WTC11 (cell line): ENCODE measurements around the gene SHISA6. TPM values are rescaled to one million over a fixed set of nuclear protein-coding genes. Genes with fewer than 3 reads are reported as not detected.

ENCODE experiments used
- ATAC-seq: fragments of 200-7000 bp; cut with Tn5 transposase; 2 replicates; pipeline ENCODE4 v1.10.0; 2021; ENCODE audit warnings: mild to moderate bottlenecking, moderate library complexity
- CTCF ChIA-PET: fragments of 300-600 bp; sonication (Branson Sonifier 250); formaldehyde crosslinking; loops from one replicate; lab custom pipeline; 2021; ENCODE audit warnings: antibody characterized with exemption; lab: Charles Lee
- POLR2A ChIA-PET: fragments of 350-600 bp; sonication (Branson Sonifier 250); formaldehyde crosslinking; loops from one replicate; lab custom pipeline; 2021; ENCODE audit warnings: antibody characterized with exemption; lab: Charles Lee
- DNase-seq: peaks from one replicate; pipeline ENCODE4 v3.0.0; 2021; ENCODE audit warnings: low spot score
- H3K27ac Mint-ChIP-seq: 2 replicates; pipeline ENCODE4 v1.8.0; 2021; ENCODE audit warnings: mixed read lengths
- H3K27me3 Mint-ChIP-seq: 2 replicates; pipeline ENCODE4 v1.8.0; 2021; ENCODE audit warnings: low read depth, mild to moderate bottlenecking, moderate library complexity, mixed read lengths
- H3K36me3 Mint-ChIP-seq: 2 replicates; pipeline ENCODE4 v1.8.0; 2021; ENCODE audit warnings: mixed read lengths
- H3K4me1 Mint-ChIP-seq: 2 replicates; pipeline ENCODE4 v1.8.0; 2022; ENCODE audit warnings: mixed read lengths
- H3K4me3 Mint-ChIP-seq: 2 replicates; pipeline ENCODE4 v1.8.0; 2021; ENCODE audit warnings: mild to moderate bottlenecking, moderate library complexity, mixed read lengths
- H3K9me3 Mint-ChIP-seq: 2 replicates; pipeline ENCODE4 v1.8.0; 2021; ENCODE audit warnings: mixed read lengths
- ATF6 ChIP-seq: sonication (generic); formaldehyde crosslinking; IDR thresholded peaks from 2 replicates; pipeline ENCODE4 v1.8.1; 2023; ENCODE audit warnings: mild to moderate bottlenecking, missing genetic modification reagents
- JAZF1 ChIP-seq: fragments of 250-450 bp; sonication (Bioruptor Pico); IDR thresholded peaks from 2 replicates; pipeline ENCODE4 v1.9.0; 2021; ENCODE audit warnings: moderate library complexity, mild to moderate bottlenecking, inconsistent platforms
- KAT7 ChIP-seq: sonication (generic); formaldehyde crosslinking; IDR thresholded peaks from 2 replicates; pipeline ENCODE4 v1.8.1; 2023; ENCODE audit warnings: missing genetic modification reagents, mild to moderate bottlenecking, borderline replicate concordance
- STAT6 ChIP-seq: sonication (generic); formaldehyde crosslinking; conservative IDR thresholded peaks from 2 replicates; pipeline ENCODE4 v1.8.1; 2023; ENCODE audit warnings: mild to moderate bottlenecking, low read depth, missing genetic modification reagents, moderate library complexity
- ZNF317 ChIP-seq: sonication (generic); formaldehyde crosslinking; IDR thresholded peaks from 2 replicates; pipeline ENCODE4 v1.8.1; 2023; ENCODE audit warnings: low read depth, mild to moderate bottlenecking, moderate library complexity, missing genetic modification reagents, borderline replicate concordance
- ZNF396 ChIP-seq: fragments of 250-450 bp; sonication (Bioruptor Pico); IDR thresholded peaks from 2 replicates; pipeline ENCODE4 v1.8.0; 2021; ENCODE audit warnings: mild to moderate bottlenecking, moderate library complexity, borderline replicate concordance
- ZNF423 ChIP-seq: fragments of 250-450 bp; sonication (Bioruptor Pico); IDR thresholded peaks from 2 replicates; pipeline ENCODE4 v2.1.2; 2022; ENCODE audit warnings: mild to moderate bottlenecking, moderate library complexity
- ZNF512 ChIP-seq: sonication (generic); formaldehyde crosslinking; IDR thresholded peaks from 2 replicates; pipeline ENCODE4 v1.8.1; 2022; ENCODE audit warnings: missing genetic modification reagents, borderline replicate concordance
- ZNF671 ChIP-seq: fragments of 250-450 bp; sonication (Bioruptor Pico); IDR thresholded peaks from 2 replicates; pipeline ENCODE4 v1.8.0; 2021; ENCODE audit warnings: mild to moderate bottlenecking
- total RNA-seq: library from RNA; stranded (reverse); gene quantifications from 3 replicates; pipeline ENCODE4 v1.2.3, GENCODE V29; 2021
- TF ChIP-seq, protein P1 (sequence below): sonication (generic); formaldehyde crosslinking; IDR thresholded peaks from 2 replicates; pipeline ENCODE4 v1.8.0; 2023; ENCODE audit warnings: missing genetic modification reagents, mild to moderate bottlenecking, borderline replicate concordance
- TF ChIP-seq, protein P2 (sequence below): sonication (generic); formaldehyde crosslinking; IDR thresholded peaks from 2 replicates; pipeline ENCODE4 v1.8.1; 2022; ENCODE audit warnings: mild to moderate bottlenecking, missing genetic modification reagents, moderate library complexity, borderline replicate concordance
- TF ChIP-seq, protein P3 (sequence below): fragments of 250-450 bp; sonication (Bioruptor Pico); conservative IDR thresholded peaks from 2 replicates; pipeline ENCODE4 v1.9.0; 2021; ENCODE audit warnings: mild to moderate bottlenecking
- TF ChIP-seq, protein P4 (sequence below): sonication (generic); formaldehyde crosslinking; IDR thresholded peaks from 2 replicates; pipeline ENCODE4 v1.8.1; 2023; ENCODE audit warnings: mild to moderate bottlenecking, missing genetic modification reagents, moderate library complexity

Gene SHISA6
- total RNA-seq, 1 experiment from 2014 or later = 1.1 TPM

GRCh38 chr17:11578998-11579397, 338.0 kb downstream of the SHISA6 start (continued):
- TF ChIP-seq, protein P1, sequence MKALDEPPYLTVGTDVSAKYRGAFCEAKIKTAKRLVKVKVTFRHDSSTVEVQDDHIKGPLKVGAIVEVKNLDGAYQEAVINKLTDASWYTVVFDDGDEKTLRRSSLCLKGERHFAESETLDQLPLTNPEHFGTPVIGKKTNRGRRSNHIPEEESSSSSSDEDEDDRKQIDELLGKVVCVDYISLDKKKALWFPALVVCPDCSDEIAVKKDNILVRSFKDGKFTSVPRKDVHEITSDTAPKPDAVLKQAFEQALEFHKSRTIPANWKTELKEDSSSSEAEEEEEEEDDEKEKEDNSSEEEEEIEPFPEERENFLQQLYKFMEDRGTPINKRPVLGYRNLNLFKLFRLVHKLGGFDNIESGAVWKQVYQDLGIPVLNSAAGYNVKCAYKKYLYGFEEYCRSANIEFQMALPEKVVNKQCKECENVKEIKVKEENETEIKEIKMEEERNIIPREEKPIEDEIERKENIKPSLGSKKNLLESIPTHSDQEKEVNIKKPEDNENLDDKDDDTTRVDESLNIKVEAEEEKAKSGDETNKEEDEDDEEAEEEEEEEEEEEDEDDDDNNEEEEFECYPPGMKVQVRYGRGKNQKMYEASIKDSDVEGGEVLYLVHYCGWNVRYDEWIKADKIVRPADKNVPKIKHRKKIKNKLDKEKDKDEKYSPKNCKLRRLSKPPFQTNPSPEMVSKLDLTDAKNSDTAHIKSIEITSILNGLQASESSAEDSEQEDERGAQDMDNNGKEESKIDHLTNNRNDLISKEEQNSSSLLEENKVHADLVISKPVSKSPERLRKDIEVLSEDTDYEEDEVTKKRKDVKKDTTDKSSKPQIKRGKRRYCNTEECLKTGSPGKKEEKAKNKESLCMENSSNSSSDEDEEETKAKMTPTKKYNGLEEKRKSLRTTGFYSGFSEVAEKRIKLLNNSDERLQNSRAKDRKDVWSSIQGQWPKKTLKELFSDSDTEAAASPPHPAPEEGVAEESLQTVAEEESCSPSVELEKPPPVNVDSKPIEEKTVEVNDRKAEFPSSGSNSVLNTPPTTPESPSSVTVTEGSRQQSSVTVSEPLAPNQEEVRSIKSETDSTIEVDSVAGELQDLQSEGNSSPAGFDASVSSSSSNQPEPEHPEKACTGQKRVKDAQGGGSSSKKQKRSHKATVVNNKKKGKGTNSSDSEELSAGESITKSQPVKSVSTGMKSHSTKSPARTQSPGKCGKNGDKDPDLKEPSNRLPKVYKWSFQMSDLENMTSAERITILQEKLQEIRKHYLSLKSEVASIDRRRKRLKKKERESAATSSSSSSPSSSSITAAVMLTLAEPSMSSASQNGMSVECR (CRISPR knock-in tag) = no peak
- TF ChIP-seq ATF6 (CRISPR knock-in tag) (no peak), JAZF1 (CRISPR knock-in tag) (no peak), KAT7 (no peak)
- TF ChIP-seq, protein P2, sequence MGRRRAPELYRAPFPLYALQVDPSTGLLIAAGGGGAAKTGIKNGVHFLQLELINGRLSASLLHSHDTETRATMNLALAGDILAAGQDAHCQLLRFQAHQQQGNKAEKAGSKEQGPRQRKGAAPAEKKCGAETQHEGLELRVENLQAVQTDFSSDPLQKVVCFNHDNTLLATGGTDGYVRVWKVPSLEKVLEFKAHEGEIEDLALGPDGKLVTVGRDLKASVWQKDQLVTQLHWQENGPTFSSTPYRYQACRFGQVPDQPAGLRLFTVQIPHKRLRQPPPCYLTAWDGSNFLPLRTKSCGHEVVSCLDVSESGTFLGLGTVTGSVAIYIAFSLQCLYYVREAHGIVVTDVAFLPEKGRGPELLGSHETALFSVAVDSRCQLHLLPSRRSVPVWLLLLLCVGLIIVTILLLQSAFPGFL (CRISPR knock-in tag) = no peak
- TF ChIP-seq, protein P3, sequence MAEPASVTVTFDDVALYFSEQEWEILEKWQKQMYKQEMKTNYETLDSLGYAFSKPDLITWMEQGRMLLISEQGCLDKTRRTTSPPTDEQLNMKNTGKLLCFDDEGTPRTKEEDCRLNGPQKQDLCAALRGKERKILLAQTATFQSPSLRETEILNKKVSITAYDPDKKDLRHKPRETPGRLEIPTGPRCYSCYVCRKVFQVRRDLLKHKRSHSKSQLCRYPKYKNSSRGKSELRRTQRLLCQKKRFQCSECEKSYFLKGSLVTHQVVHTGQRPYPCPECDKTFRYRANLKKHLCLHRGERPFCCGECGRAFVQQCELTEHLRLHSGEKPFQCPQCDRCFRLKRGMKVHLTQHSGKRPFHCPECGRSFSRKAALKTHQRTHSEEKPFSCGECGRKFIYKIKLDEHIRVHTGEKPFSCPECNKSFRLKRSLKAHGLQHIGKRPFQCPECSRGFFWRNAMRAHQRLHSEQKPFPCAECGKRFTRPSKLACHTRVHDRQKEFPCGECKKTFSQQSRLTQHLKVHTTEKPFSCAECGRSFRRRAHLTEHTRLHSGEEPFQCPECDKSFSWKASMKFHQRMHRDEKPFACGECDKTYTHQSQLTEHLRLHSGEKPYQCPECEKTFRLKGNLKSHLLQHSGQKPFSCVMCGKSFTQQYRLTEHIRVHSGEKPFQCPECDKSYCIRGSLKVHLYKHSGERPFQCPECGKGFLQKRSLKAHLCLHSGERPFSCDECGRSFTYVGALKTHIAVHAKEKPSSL (CRISPR knock-in tag) = no peak
- TF ChIP-seq, all 79 proteins: peak for 0

- no peak for ATAC-seq
- H3K36me3 Mint-ChIP-seq = peaks cover 48% of the 10 kb centered on the region
- H3K4me1 Mint-ChIP-seq = no peaks in the 10 kb centered on the region
- ChIA-PET POLR2A (interaction anchor here (0.6 kb wide), 1 partner anchor 392 kb away, joined by 4 read pairs; no protein-coding TSS in a partner anchor), CTCF (no interaction called here)
- DNase-seq = no peak
- no peak for TF ChIP-seq ZNF423 (CRISPR knock-in tag)
- no peaks in the 10 kb centered on the region; the same call in none of the 2 replicates for H3K27me3 Mint-ChIP-seq
- no peak overlapping the region for H3K4me3 Mint-ChIP-seq
- no peak overlapping the region for H3K27ac Mint-ChIP-seq
- H3K9me3 Mint-ChIP-seq = peaks cover 73% of the 10 kb centered on the region
Observed at GRCh38 chr17:11580677-11581076, 339.7 kb downstream of the SHISA6 start.

GRCh38 chr17:11582217-11582616, 341.2 kb downstream of the SHISA6 start:
- Mint-ChIP-seq H3K4me3 (no peak overlapping the region), H3K27me3 (peaks cover 2% of the 10 kb centered on the region), H3K36me3 (peaks cover 46% of the 10 kb centered on the region), H3K9me3 (peaks cover 72% of the 10 kb centered on the region), H3K27ac (no peak overlapping the region), H3K4me1 (no peaks in the 10 kb centered on the region)
- ATAC-seq (no peak), DNase-seq (no peak)
- ChIA-PET POLR2A (no interaction called here), CTCF (no interaction called here)
- TF ChIP-seq STAT6 (CRISPR knock-in tag) (no peak), ZNF317 (no peak), ZNF512 (CRISPR knock-in tag) (no peak), ZNF671 (no peak), ZNF396 (CRISPR knock-in tag) (no peak), ZNF423 (CRISPR knock-in tag) (no peak)
- TF ChIP-seq, protein P4, sequence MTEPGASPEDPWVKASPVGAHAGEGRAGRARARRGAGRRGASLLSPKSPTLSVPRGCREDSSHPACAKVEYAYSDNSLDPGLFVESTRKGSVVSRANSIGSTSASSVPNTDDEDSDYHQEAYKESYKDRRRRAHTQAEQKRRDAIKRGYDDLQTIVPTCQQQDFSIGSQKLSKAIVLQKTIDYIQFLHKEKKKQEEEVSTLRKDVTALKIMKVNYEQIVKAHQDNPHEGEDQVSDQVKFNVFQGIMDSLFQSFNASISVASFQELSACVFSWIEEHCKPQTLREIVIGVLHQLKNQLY (CRISPR knock-in tag) = no peak
